ENCODE data around the gene CDC45. TPM values are rescaled to one million over a fixed set of nuclear protein-coding genes. Genes with fewer than 3 reads are reported as not detected.

CDC45 gene
- total and polyA plus RNA-seq, 2 donors = 5.1 to 31.7 TPM

GRCh38 chr22:19522190-19522880, 42.6 kb downstream of the CDC45 start:
- H3K36me3 ChIP-seq (ENCODE audit: control insufficient read depth in 2 of 2, insufficient read depth in 2 of 2, low read length in 1 of 2) = peaks cover 13 to 16% of the 10 kb centered on the region in 2 donors
- no peaks in the 10 kb centered on the region for H3K9me3 ChIP-seq (ENCODE audit: control insufficient read depth in 2 of 2, insufficient read depth in 1 of 2, low read length in 1 of 2)
- H3K27ac ChIP-seq (ENCODE audit: low read depth in 1 of 2, low read length in 1 of 2) = no peak overlapping the region
- no peak for DNase-seq (ENCODE audit: low read depth in 6 of 9, low spot score in 9 of 9)
- WGBS = 61% methylated on average over 16 of the region's 16 CpGs
- peak overlapping the region in 1 of 2 donors; percentile 46 for H3K4me3 ChIP-seq (ENCODE audit: low read length in 2 of 2)
- peaks cover 3 to 26% of the 10 kb centered on the region in 2 donors for H3K4me1 ChIP-seq (ENCODE audit: control insufficient read depth in 2 of 2, insufficient read depth in 2 of 2, low read length in 2 of 2)
- H3K27me3 ChIP-seq (ENCODE audit: control insufficient read depth in 2 of 2, insufficient read depth in 1 of 2, low read length in 1 of 2) = peaks cover 25 to 53% of the 10 kb centered on the region in 2 donors

DNA sequence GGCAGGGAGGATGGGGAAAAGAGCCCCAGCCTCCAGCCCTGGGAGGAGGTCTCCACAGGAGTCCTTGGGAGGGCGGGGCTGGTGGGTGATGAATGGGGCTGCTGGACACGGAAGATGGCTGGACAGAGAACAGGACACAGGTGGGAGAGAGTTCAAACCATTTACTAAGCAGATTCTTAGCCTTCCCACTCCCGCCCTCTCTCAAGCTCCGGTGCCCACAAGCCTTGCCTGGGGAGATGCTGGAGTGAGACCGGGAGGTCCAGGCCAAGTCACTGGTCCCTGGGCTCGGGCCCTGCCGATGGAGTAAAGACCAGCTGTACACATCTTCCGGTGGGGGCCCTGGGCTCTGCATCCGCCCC, 43.1 kb downstream of the CDC45 start:
- Histone ChIP-seq H3K36me3 (ENCODE audit: control insufficient read depth in 2 of 2, insufficient read depth in 2 of 2, low read length in 1 of 2) (peaks cover 9 to 16% of the 10 kb centered on the region in 2 donors), H3K9me3 (ENCODE audit: control insufficient read depth in 2 of 2, insufficient read depth in 1 of 2, low read length in 1 of 2) (no peaks in the 10 kb centered on the region), H3K27me3 (ENCODE audit: control insufficient read depth in 2 of 2, insufficient read depth in 1 of 2, low read length in 1 of 2) (peaks cover 25 to 53% of the 10 kb centered on the region in 2 donors), H3K4me1 (ENCODE audit: control insufficient read depth in 2 of 2, insufficient read depth in 2 of 2, low read length in 2 of 2) (peaks cover 3 to 26% of the 10 kb centered on the region in 2 donors), H3K27ac (ENCODE audit: low read depth in 1 of 2, low read length in 1 of 2) (no peak overlapping the region), H3K4me3 (ENCODE audit: low read length in 2 of 2) (peak overlapping the region in 1 of 2 donors; percentile 46)
- DNase-seq (ENCODE audit: low read depth in 6 of 9, low spot score in 9 of 9) = no peak
- 43% methylated on average over 9 of the region's 9 CpGs for WGBS

DNA sequence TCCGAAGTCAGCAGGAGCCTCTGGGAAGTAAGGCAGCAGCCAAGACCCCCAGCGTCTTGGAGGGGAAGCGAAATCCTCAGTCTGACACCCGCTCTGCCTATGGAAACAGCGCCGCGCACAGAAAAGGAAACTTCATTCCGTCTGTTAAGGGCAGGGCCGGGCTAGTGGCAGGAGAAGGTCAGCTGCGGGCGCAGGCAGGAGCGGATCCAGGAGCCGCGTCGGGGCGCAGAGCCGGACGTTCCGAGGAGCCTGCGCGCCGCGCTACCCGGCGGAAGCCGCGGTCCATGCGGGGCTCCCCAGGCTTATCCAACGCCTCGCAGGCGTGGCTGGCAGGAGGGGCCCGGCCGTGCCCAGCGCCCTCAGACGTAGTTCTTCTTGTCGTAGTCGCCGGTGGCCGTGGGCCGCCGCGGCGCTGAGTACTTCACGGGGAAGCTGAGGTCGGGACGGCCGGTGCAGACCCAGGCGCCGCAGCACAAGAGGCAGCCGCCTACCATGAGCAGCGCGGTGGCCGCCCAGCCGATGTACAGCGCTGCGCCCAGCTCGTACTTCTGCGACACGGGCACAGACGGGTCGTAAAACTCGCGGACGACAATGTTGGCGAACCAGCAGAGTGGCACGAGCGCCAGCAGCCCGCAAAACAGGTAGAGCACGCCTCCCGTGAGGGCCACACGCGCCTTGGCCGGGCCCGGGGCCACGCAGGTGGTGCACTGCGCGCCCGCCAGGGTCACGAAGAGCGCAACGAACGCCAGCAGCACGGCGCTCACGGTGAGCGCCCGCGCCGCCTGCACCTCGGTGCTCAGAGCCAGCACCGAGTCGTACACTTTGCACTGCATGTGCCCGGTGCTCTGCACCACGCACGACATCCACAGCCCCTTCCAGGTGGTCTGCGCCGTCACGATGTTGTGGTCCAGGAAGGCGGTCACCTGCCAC, 43.8 kb downstream of the CDC45 start:
- Histone ChIP-seq H3K4me3 (ENCODE audit: low read length in 2 of 2) (peak overlapping the region in 1 of 2 donors; percentile 46), H3K36me3 (ENCODE audit: control insufficient read depth in 2 of 2, insufficient read depth in 2 of 2, low read length in 1 of 2) (peaks cover 4 to 16% of the 10 kb centered on the region in 2 donors), H3K27ac (ENCODE audit: low read depth in 1 of 2, low read length in 1 of 2) (peak overlapping the region in 1 of 2 donors; percentile 54), H3K9me3 (ENCODE audit: control insufficient read depth in 2 of 2, insufficient read depth in 1 of 2, low read length in 1 of 2) (no peaks in the 10 kb centered on the region), H3K4me1 (ENCODE audit: control insufficient read depth in 2 of 2, insufficient read depth in 2 of 2, low read length in 2 of 2) (peaks cover 3 to 26% of the 10 kb centered on the region in 2 donors), H3K27me3 (ENCODE audit: control insufficient read depth in 2 of 2, insufficient read depth in 1 of 2, low read length in 1 of 2) (peaks cover 25 to 53% of the 10 kb centered on the region in 2 donors)
- WGBS = 2% methylated on average over 99 of the region's 99 CpGs
- peak in 3 of 9 donors; percentile 2 to 27 (median 21) for DNase-seq (ENCODE audit: low read depth in 6 of 9, low spot score in 9 of 9)

DNA sequence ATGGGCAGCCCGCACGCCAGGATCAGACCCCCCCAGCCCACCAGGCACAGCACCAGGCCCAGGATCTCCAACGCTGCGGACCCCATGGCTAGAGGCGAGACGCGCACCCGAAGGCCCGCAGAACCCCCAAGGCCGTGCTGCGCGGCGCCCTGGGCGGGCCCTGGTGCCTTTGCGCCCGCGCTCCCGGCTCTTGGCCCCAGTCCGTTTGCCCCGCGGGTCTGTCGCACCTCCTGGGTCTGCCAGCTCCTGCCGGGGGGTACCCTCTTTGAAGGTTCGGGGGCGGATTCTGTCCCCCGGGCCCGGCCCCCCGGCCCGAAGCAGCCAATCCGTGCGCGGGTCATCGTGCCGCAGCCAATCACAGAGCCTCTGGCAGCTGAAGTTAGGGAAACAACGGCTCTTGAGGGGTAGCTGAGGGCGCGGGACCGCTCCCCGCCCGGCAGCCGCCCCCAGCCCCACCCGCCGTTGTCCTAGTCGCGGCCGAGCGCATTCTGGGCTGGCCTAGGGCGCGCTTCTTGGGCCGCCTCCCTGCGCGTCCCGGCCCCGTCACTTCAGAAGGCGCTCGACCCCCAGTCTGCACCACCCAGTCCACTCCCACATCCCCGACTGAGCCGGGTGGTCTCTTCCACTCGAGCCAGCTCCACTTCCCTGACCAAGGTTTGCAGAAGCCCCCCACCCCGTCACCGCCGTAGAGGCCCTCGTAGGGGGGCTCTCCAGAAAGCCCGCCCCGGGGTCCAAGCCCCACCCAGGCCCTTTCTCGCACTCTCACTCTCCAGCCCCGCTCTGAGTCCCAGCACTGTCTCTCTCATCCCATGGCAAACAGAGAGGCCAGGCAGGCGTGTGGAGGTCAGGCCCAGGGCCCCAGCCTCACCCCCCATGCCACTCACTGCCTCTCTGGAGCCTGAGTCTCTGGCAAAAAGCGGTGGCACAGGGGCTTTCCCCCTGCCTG, 44.7 kb downstream of the CDC45 start, which contains the start of gene CLDN5:
Gene CLDN5 (minus strand): TSS at position 241 of the 946 bp plus-strand sequence. CDS start 155 bp downstream, at position 86.
- Histone ChIP-seq H3K9me3 (ENCODE audit: control insufficient read depth in 2 of 2, insufficient read depth in 1 of 2, low read length in 1 of 2) (no peaks in the 10 kb centered on the region), H3K4me1 (ENCODE audit: control insufficient read depth in 2 of 2, insufficient read depth in 2 of 2, low read length in 2 of 2) (peaks cover 3 to 26% of the 10 kb centered on the region in 2 donors), H3K36me3 (ENCODE audit: control insufficient read depth in 2 of 2, insufficient read depth in 2 of 2, low read length in 1 of 2) (peaks cover 3 to 10% of the 10 kb centered on the region in 2 donors), H3K27ac (ENCODE audit: low read depth in 1 of 2, low read length in 1 of 2) (peak within 1 kb of the TSS in 1 of 2 donors; percentile 54), H3K27me3 (ENCODE audit: control insufficient read depth in 2 of 2, insufficient read depth in 1 of 2, low read length in 1 of 2) (peaks cover 25 to 53% of the 10 kb centered on the region in 2 donors), H3K4me3 (ENCODE audit: low read length in 2 of 2) (peak within 1 kb of the TSS in 1 of 2 donors; percentile 46)
- 8% methylated on average over 69 of the region's 69 CpGs for WGBS
- DNase-seq (ENCODE audit: low read depth in 6 of 9, low spot score in 9 of 9) = peak in 2 of 9 donors; percentile 8 to 34

DNA sequence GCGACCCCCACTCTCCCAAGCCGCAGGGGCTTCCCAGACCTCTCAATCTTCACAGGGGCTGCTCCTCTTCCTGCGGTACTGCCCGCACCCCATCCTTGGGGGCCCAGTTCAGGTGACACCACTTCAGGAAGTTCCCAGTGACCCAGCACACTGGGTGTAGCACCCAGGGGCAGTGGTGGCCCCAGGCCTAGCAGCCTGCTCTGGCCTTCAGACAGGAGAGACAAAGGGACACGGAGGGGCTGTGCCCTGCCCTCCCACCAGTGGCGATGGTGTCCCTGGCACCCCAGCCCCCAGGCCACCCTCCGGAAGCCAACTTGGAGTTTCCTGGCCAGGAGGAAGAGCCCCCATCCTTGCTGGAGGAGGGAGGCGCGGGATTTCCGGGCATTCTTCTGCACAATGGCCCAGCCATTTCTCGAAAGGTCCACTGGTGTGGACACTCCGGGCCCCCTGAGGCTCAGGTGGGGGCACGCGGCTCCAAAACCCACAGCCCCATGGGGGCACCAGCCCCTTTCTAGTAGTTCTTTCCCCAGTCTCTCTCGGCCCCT, 45.5 kb downstream of the CDC45 start:
- H3K4me3 ChIP-seq (ENCODE audit: low read length in 2 of 2) = no peak overlapping the region
- no peaks in the 10 kb centered on the region for H3K9me3 ChIP-seq (ENCODE audit: control insufficient read depth in 2 of 2, insufficient read depth in 1 of 2, low read length in 1 of 2)
- DNase-seq (ENCODE audit: low read depth in 6 of 9, low spot score in 9 of 9) = no peak
- 90% methylated on average over 15 of the region's 15 CpGs for WGBS
- peaks cover 3 to 26% of the 10 kb centered on the region in 2 donors for H3K4me1 ChIP-seq (ENCODE audit: control insufficient read depth in 2 of 2, insufficient read depth in 2 of 2, low read length in 2 of 2)
- H3K27ac ChIP-seq (ENCODE audit: low read depth in 1 of 2, low read length in 1 of 2) = no peak overlapping the region
- peaks cover 25 to 53% of the 10 kb centered on the region in 2 donors for H3K27me3 ChIP-seq (ENCODE audit: control insufficient read depth in 2 of 2, insufficient read depth in 1 of 2, low read length in 1 of 2)
- H3K36me3 ChIP-seq (ENCODE audit: control insufficient read depth in 2 of 2, insufficient read depth in 2 of 2, low read length in 1 of 2) = peaks cover 3 to 6% of the 10 kb centered on the region in 2 donors

- 12% methylated on average over 3 of the region's 3 CpGs for WGBS
- Histone ChIP-seq H3K4me3 (ENCODE audit: low read length in 2 of 2) (no peak overlapping the region), H3K27me3 (ENCODE audit: control insufficient read depth in 2 of 2, insufficient read depth in 1 of 2, low read length in 1 of 2) (peaks cover 25 to 53% of the 10 kb centered on the region in 2 donors), H3K27ac (ENCODE audit: low read depth in 1 of 2, low read length in 1 of 2) (no peak overlapping the region), H3K9me3 (ENCODE audit: control insufficient read depth in 2 of 2, insufficient read depth in 1 of 2, low read length in 1 of 2) (no peaks in the 10 kb centered on the region), H3K4me1 (ENCODE audit: control insufficient read depth in 2 of 2, insufficient read depth in 2 of 2, low read length in 2 of 2) (peaks cover 3 to 26% of the 10 kb centered on the region in 2 donors), H3K36me3 (ENCODE audit: control insufficient read depth in 2 of 2, insufficient read depth in 2 of 2, low read length in 1 of 2) (peaks cover 3% of the 10 kb centered on the region in 2 donors)
- DNase-seq (ENCODE audit: low read depth in 6 of 9, low spot score in 9 of 9) = no peak
These were observed 45.9 kb downstream of the CDC45 start for GRCh38 chr22:19525666-19526065.

DNA sequence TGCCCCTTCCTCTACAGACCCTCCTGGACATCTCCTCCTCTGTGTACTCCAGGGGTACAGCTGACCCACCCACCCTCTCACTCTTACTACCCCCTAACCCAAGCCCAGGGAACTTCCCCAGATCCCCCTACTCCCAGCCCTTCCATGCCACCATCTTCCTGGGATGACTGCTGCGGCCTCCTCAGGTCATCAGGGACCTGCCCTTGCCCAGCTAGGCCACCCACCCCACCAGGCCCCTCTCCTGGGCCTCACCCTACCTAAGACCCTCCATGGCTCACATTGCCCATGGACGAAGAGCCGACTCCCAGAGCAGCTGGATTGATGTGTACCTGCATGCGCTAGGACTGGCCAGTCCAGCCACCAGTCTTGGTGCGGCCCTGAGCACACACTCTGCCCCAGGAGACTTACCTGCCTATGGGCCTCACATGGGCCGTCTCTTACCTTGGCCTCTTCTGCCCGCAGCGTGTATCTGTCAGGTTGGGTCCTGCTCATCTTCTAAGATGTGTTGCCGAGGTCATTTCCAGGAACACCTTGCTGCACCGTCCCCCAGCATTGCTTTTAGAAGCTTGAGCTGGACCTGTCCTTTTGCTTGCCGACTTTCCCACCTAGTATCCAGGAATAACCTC, 46.5 kb downstream of the CDC45 start:
- H3K4me1 ChIP-seq (ENCODE audit: control insufficient read depth in 2 of 2, insufficient read depth in 2 of 2, low read length in 2 of 2) = peaks cover 3 to 26% of the 10 kb centered on the region in 2 donors
- H3K9me3 ChIP-seq (ENCODE audit: control insufficient read depth in 2 of 2, insufficient read depth in 1 of 2, low read length in 1 of 2) = no peaks in the 10 kb centered on the region
- peaks cover 0 to 3% of the 10 kb centered on the region in 2 donors for H3K36me3 ChIP-seq (ENCODE audit: control insufficient read depth in 2 of 2, insufficient read depth in 2 of 2, low read length in 1 of 2)
- 98% methylated on average over 11 of the region's 11 CpGs for WGBS
- no peak overlapping the region for H3K4me3 ChIP-seq (ENCODE audit: low read length in 2 of 2)
- no peak overlapping the region for H3K27ac ChIP-seq (ENCODE audit: low read depth in 1 of 2, low read length in 1 of 2)
- peaks cover 25 to 53% of the 10 kb centered on the region in 2 donors for H3K27me3 ChIP-seq (ENCODE audit: control insufficient read depth in 2 of 2, insufficient read depth in 1 of 2, low read length in 1 of 2)
- no peak for DNase-seq (ENCODE audit: low read depth in 6 of 9, low spot score in 9 of 9)

DNA sequence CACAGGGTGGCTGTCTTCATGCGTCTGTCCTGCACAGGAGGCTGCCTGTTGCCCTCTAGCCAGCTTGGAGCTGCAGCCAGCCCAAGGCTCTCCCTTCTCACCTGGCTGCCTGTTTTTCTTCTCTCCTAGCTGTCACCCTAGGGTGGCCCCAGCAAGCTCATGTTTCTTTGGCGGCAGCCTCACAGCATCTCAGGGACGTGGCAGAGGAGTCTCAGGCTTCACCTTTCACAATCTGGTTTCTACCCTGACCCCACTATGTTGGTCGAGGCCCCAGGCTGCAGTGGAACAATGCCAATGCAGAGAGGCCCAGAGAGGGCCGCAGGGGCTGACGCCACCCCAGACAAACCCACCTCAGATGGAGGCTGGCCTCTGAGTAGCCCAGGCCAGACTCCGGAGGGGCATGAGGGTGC, 47.0 kb downstream of the CDC45 start:
- no peak for DNase-seq (ENCODE audit: low read depth in 6 of 9, low spot score in 9 of 9)
- 93% methylated on average over 7 of the region's 7 CpGs for WGBS
- Histone ChIP-seq H3K4me1 (ENCODE audit: control insufficient read depth in 2 of 2, insufficient read depth in 2 of 2, low read length in 2 of 2) (peaks cover 3 to 26% of the 10 kb centered on the region in 2 donors), H3K4me3 (ENCODE audit: low read length in 2 of 2) (no peak overlapping the region), H3K27ac (ENCODE audit: low read depth in 1 of 2, low read length in 1 of 2) (no peak overlapping the region), H3K27me3 (ENCODE audit: control insufficient read depth in 2 of 2, insufficient read depth in 1 of 2, low read length in 1 of 2) (peaks cover 25 to 51% of the 10 kb centered on the region in 2 donors), H3K9me3 (ENCODE audit: control insufficient read depth in 2 of 2, insufficient read depth in 1 of 2, low read length in 1 of 2) (no peaks in the 10 kb centered on the region), H3K36me3 (ENCODE audit: control insufficient read depth in 2 of 2, insufficient read depth in 2 of 2, low read length in 1 of 2) (no peaks in the 10 kb centered on the region)

Measured in thymus (tissue), 11 donors.